A172 (cell line): ENCODE measurements around the gene TDRD7. TPM values are rescaled to one million over a fixed set of nuclear protein-coding genes. Genes with fewer than 3 reads are reported as not detected.
"Not testable (repeated sequence)": the region's sequence is repeated elsewhere in the genome, so short reads cannot be mapped to it uniquely, and the experiment has no call there.

Experiments used
- DNase-seq: peaks from one replicate; pipeline ENCODE4 v3.0.0-alpha.2; 2015; ENCODE audit warnings: low spot score
- total RNA-seq: library from RNA; depleted of rRNA; stranded (reverse); fragments of >200 nt; shearing (Covaris generic); gene quantifications from 2 replicates; pipeline ENCODE4 v1.2.3, GENCODE V29; 2014

TDRD7 gene
- total RNA-seq, 1 experiment from 2014 or later = 23.9 TPM

- no peak for DNase-seq
These were observed 66.5 kb downstream of the TDRD7 start for GRCh38 chr9:97478301-97478981.

GRCh38 chr9:97479496-97480159 lies 67.7 kb downstream of the TDRD7 start:
- no peak for DNase-seq

- no peak for DNase-seq
These were observed 68.3 kb downstream of the TDRD7 start for GRCh38 chr9:97480174-97480573.

GRCh38 chr9:97480749-97481148 lies 68.9 kb downstream of the TDRD7 start:
- no peak for DNase-seq

GRCh38 chr9:97484134-97484533 lies 72.2 kb downstream of the TDRD7 start:
- no peak for DNase-seq

- peak; percentile 35 for DNase-seq
These were observed 75.2 kb downstream of the TDRD7 start for GRCh38 chr9:97487107-97487506.

- DNase-seq = no peak
These were observed 76.0 kb downstream of the TDRD7 start for GRCh38 chr9:97487861-97488260.

GRCh38 chr9:97491216-97491999 lies 79.5 kb downstream of the TDRD7 start:
- DNase-seq = no peak

GRCh38 chr9:97497558-97498375 lies 85.9 kb downstream of the TDRD7 start:
- not testable (repeated sequence) for DNase-seq

GRCh38 chr9:97498846-97499245 lies 87.0 kb downstream of the TDRD7 start:
- DNase-seq = not testable (repeated sequence)

GRCh38 chr9:97500263-97500662 lies 88.4 kb downstream of the TDRD7 start:
- no peak for DNase-seq

GRCh38 chr9:97500765-97501176 lies 88.9 kb downstream of the TDRD7 start:
- DNase-seq = no peak

- DNase-seq = peak; percentile 34
These were observed 89.5 kb downstream of the TDRD7 start, which contains the start of gene TMOD1 for GRCh38 chr9:97501177-97501971. Gene TMOD1 (plus strand): TSS chr9:97501666. CDS start chr9:97524189, 22,523 bp downstream.

GRCh38 chr9:97501972-97502221 lies 90.0 kb downstream of the TDRD7 start:
- no peak for DNase-seq

- DNase-seq = no peak
These were observed 90.5 kb downstream of the TDRD7 start for GRCh38 chr9:97502222-97502983.

- no peak for DNase-seq
These were observed 91.3 kb downstream of the TDRD7 start for GRCh38 chr9:97502984-97503861.

GRCh38 chr9:97503862-97504210 lies 91.9 kb downstream of the TDRD7 start:
- DNase-seq = no peak

- DNase-seq = no peak
These were observed 92.7 kb downstream of the TDRD7 start for GRCh38 chr9:97504381-97505216.

- DNase-seq = no peak
These were observed 93.9 kb downstream of the TDRD7 start for GRCh38 chr9:97505845-97506244.
